IPS-15b (cell line): Measurements from ENCODE around the gene RAB3GAP2.
"Not testable (repeated sequence)": the region's sequence is repeated elsewhere in the genome, so short reads cannot be mapped to it uniquely, and the experiment has no call there.

ENCODE experiments used
- H3K27me3 ChIP-seq: one replicate; pipeline ENCODE4 v1.6.1; 2013; ENCODE audit warnings: low read length; ENCODE audit not compliant: control insufficient read depth, insufficient read depth
- H3K36me3 ChIP-seq: one replicate; pipeline ENCODE4 v1.6.1; 2013; ENCODE audit warnings: low read length; ENCODE audit not compliant: control insufficient read depth, insufficient read depth
- H3K4me1 ChIP-seq: one replicate; pipeline ENCODE4 v1.6.1; 2013; ENCODE audit warnings: mild to moderate bottlenecking, low read length; ENCODE audit not compliant: control insufficient read depth, insufficient read depth
- H3K4me3 ChIP-seq: one replicate; pipeline ENCODE4 v1.5.1; 2013; ENCODE audit warnings: low read depth, low read length
- H3K9ac ChIP-seq: one replicate; pipeline ENCODE4 v1.6.1; 2013; ENCODE audit warnings: low read depth, mild to moderate bottlenecking, low read length
- H3K9me3 ChIP-seq: one replicate; pipeline ENCODE4 v1.6.1; 2013; ENCODE audit warnings: mild to moderate bottlenecking, low read length; ENCODE audit not compliant: control insufficient read depth, insufficient read depth

Gene RAB3GAP2

DNA sequence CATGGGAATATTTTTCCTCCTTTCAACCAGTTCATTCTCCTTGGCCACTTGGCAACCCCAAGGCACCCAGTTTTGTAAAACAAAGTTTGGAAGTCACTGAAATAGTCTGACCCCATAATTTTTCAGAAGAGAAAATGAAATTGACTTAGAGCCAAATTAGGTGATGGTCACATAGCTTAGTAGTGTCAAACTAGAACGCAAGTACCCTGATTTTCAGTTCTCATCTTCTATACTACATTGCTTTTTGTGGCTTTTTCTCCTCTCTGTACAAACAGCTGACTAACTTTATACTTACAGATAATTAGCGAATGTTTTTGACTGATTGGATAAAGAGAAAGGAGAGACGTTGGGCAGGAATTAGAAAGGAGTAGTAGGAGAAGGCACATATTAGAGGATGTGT is 145.2 kb downstream of the RAB3GAP2 start:
- Histone ChIP-seq H3K4me3 (no peak overlapping the region), H3K4me1 (no peaks in the 10 kb centered on the region), H3K9ac (no peak overlapping the region), H3K36me3 (no peaks in the 10 kb centered on the region), H3K27me3 (no peaks in the 10 kb centered on the region), H3K9me3 (no peaks in the 10 kb centered on the region)

GRCh38 chr1:220124542-220124941 is 147.7 kb downstream of the RAB3GAP2 start:
- no peaks in the 10 kb centered on the region for H3K27me3 ChIP-seq
- no peaks in the 10 kb centered on the region for H3K9me3 ChIP-seq
- H3K36me3 ChIP-seq, result no peaks in the 10 kb centered on the region
- H3K9ac ChIP-seq, result no peak overlapping the region
- H3K4me3 ChIP-seq, result no peak overlapping the region
- H3K4me1 ChIP-seq, result no peaks in the 10 kb centered on the region

DNA sequence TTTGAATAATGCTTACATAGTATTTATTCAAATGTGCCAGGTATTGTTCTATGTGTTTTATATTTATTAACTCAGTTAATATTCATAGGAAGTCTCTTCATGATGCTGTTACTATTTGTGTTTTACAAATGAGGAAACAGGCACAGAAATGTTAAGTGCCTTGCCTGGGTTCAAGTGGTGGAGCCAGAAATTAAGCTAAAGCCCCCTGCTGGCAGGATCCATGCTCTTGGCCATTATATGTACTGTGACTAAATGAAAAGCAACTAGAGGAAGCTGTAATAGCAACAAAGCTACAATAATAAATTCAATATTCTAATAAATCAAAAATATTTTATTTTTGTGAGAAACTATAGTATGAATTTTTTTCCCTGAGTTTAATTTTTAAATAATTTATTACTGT is 148.4 kb downstream of the RAB3GAP2 start:
- no peak overlapping the region for H3K4me3 ChIP-seq
- H3K4me1 ChIP-seq, result no peaks in the 10 kb centered on the region
- no peaks in the 10 kb centered on the region for H3K36me3 ChIP-seq
- no peak overlapping the region for H3K9ac ChIP-seq
- H3K27me3 ChIP-seq, result no peaks in the 10 kb centered on the region
- no peaks in the 10 kb centered on the region for H3K9me3 ChIP-seq

- Histone ChIP-seq H3K36me3 (no peaks in the 10 kb centered on the region), H3K4me3 (no peak overlapping the region), H3K9ac (no peak overlapping the region), H3K9me3 (no peaks in the 10 kb centered on the region), H3K27me3 (no peaks in the 10 kb centered on the region), H3K4me1 (no peaks in the 10 kb centered on the region)
Observed at GRCh38 chr1:220123066-220123465, 149.2 kb downstream of the RAB3GAP2 start.

DNA sequence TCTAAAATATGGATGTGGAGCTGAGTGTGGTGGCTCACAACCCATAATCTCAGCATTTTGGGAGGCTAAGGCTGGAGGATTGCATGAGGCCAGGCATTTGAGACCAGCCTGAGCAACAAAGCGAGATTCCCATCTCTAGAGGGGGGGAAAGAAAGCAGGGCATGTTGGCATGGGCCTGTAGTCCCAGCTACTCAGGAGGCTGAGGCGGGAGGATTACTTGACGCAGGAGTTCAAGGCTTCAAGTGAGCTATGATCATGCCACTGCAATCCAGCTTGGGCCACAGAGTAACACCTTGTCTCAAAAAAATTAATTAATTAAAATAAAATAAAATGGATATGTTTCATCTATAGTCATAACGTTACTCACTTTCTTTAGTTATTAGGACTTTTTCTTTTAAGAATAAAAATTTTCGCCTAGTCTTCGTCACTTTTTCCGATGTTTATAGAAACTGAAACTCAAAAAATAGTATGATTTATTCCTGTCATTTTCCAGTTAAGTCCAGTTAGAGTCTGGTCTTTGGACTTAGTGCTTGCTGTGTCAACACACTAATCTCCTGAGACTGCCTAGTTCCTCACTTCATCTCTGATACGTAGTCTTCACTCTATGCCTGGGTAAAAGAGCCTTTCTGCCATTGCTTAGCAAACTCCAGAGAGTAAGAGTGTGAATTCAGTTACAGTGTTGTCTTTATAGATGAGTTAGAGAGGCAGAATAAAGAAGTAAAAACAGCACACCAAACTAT is 150.3 kb downstream of the RAB3GAP2 start:
- H3K9me3 ChIP-seq, result no peaks in the 10 kb centered on the region
- H3K36me3 ChIP-seq, result no peaks in the 10 kb centered on the region
- H3K4me1 ChIP-seq, result no peaks in the 10 kb centered on the region
- H3K27me3 ChIP-seq, result no peaks in the 10 kb centered on the region
- no peak overlapping the region for H3K4me3 ChIP-seq
- H3K9ac ChIP-seq, result no peak overlapping the region

DNA sequence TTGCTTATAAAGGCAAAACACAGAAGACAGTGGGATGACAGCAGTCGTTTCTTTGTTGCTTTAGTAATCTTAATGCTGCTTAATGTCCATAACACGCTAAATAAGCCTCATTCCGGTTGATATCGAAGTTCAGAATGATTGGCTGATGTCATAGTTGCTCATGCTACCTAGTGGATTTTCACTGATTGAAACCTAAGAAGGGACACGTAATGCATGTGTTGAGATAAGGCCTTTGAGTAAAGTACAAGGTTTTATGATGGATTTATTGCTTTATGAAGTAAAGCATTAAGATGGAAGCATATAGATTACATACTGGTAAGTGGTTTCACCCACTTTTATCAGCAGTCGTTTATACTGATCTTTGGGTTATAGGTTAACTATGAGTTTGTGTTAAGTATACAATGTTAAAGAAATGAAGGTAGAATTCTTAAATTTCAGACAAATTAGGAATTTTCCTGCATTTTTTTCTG is 153.2 kb downstream of the RAB3GAP2 start:
- H3K9ac ChIP-seq, result no peak overlapping the region
- H3K4me1 ChIP-seq, result no peaks in the 10 kb centered on the region
- H3K9me3 ChIP-seq, result no peaks in the 10 kb centered on the region
- H3K27me3 ChIP-seq, result no peaks in the 10 kb centered on the region
- no peak overlapping the region for H3K4me3 ChIP-seq
- no peaks in the 10 kb centered on the region for H3K36me3 ChIP-seq

- H3K4me3 ChIP-seq, result no peak overlapping the region
- H3K9me3 ChIP-seq, result no peaks in the 10 kb centered on the region
- H3K36me3 ChIP-seq, result no peaks in the 10 kb centered on the region
- no peaks in the 10 kb centered on the region for H3K27me3 ChIP-seq
- no peak overlapping the region for H3K9ac ChIP-seq
- no peaks in the 10 kb centered on the region for H3K4me1 ChIP-seq
Observed at GRCh38 chr1:220113136-220113695, 159.0 kb downstream of the RAB3GAP2 start.

DNA sequence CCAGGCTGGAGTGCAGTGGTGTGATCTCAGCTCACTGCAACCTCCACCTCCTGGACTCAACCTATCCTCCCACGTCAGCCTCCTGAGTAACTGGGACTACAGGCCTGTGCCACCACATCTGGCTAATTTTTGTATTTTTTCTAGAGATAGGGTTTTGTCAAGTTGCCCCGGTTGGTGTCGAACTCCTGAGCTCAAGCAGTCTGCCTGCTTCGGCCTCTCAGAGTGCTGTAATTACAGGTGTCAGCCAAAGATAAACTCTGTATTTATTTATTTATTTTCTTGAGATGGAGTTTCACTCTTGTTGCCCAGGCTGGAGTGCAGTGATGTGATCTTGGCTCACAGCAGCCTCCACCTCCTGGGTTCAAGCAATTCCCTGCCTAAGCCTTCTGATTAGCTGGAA is 159.7 kb downstream of the RAB3GAP2 start:
- not testable (repeated sequence) for H3K4me1 ChIP-seq, H3K27me3 ChIP-seq, H3K9me3 ChIP-seq, H3K36me3 ChIP-seq, H3K9ac ChIP-seq, H3K4me3 ChIP-seq

DNA sequence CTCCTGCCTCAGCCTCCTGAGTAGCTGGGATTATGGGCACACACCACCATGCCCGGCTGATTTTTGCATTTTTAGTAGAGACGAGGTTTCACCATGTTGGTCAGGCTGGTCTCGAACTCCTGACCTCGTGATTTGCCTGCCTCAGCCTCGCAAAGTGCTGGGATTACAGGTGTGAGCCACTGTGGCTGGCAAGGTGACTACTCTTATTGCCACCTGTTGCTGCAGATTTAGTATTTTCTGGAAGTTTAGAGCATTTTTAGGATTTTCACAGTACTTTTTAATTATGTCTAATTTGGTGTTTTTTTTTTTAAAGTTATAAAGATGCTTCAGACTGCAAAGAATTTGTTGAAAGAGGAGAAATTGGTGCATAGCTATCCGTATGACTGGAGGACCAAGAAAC is 161.8 kb downstream of the RAB3GAP2 start:
- not testable (repeated sequence) for H3K4me1 ChIP-seq, H3K36me3 ChIP-seq, H3K9ac ChIP-seq, H3K4me3 ChIP-seq, H3K27me3 ChIP-seq, H3K9me3 ChIP-seq

- H3K9me3 ChIP-seq, result no peaks in the 10 kb centered on the region
- H3K9ac ChIP-seq, result no peak overlapping the region
- H3K27me3 ChIP-seq, result no peaks in the 10 kb centered on the region
- no peak overlapping the region for H3K4me3 ChIP-seq
- no peaks in the 10 kb centered on the region for H3K4me1 ChIP-seq
- peaks cover 7% of the 10 kb centered on the region for H3K36me3 ChIP-seq
Observed at GRCh38 chr1:220099826-220100225, 172.4 kb downstream of the RAB3GAP2 start.
